Mammary epithelial cell (primary cell): ENCODE measurements around the gene NDRG4.

Experiments
- EZH2 ChIP-seq: IDR thresholded peaks from 2 replicates; pipeline ENCODE4 v1.6.1; 2012; ENCODE audit warnings: low read length, inconsistent platforms, borderline replicate concordance
- TF ChIP-seq, protein P1 (sequence below), 2 donors: IDR thresholded peaks in 1 of 2; conservative IDR thresholded peaks in 1 of 2; 2 replicates each; pipeline ENCODE4 v1.5.1; 2011 to 2012; ENCODE audit warnings: inconsistent platforms in 2 of 2, low read length in 2 of 2, mild to moderate bottlenecking in 2 of 2, control low read depth in 1 of 2, low read depth in 1 of 2; ENCODE audit not compliant: insufficient read depth in 1 of 2; ENCODE audit errors: extremely low read depth in 1 of 2

DNA sequence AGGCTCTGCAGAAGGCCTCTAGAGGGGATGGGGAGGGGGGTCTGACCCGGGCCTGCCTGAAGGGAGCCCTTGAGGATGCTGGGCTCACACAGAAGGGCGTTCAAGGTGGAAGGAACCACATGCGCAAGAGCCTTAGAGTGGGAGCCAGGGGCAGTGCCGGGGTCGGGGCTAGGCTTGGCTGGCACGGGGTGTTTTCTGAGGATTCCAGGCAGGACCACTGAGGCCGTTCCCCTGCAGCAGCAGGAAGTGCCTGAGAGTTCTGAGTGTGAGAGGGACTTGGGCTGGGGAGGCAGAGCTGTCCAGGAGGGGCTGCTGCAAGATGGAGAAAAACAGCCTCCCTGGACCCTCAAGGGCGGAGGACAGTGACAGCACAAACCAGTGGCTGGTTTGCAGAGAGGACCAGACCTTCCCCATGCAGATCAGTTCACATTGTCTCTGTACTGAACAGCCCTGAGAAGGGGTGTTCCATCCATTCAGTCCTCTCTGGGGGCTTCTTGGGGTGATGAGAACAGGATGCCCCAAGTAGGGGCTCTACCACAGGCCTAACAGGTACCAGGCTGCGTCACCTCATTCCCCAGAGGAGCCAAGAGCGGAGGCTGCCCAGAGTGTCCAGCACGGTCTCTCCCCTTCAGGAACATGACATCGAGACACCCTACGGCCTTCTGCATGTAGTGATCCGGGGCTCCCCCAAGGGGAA, 3.4 kb downstream of the NDRG4 start:
- TF ChIP-seq, protein P1, sequence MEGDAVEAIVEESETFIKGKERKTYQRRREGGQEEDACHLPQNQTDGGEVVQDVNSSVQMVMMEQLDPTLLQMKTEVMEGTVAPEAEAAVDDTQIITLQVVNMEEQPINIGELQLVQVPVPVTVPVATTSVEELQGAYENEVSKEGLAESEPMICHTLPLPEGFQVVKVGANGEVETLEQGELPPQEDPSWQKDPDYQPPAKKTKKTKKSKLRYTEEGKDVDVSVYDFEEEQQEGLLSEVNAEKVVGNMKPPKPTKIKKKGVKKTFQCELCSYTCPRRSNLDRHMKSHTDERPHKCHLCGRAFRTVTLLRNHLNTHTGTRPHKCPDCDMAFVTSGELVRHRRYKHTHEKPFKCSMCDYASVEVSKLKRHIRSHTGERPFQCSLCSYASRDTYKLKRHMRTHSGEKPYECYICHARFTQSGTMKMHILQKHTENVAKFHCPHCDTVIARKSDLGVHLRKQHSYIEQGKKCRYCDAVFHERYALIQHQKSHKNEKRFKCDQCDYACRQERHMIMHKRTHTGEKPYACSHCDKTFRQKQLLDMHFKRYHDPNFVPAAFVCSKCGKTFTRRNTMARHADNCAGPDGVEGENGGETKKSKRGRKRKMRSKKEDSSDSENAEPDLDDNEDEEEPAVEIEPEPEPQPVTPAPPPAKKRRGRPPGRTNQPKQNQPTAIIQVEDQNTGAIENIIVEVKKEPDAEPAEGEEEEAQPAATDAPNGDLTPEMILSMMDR (conservative IDR thresholded peaks at IDR 0.05 in 1 of 2, IDR thresholded peaks at IDR 0.05 in 1 of 2; ENCODE audit: extremely low read depth in 1 of 2, insufficient read depth in 1 of 2, low read depth in 1 of 2, low read length in 2 of 2): no peak
- TF ChIP-seq EZH2: no peak
